ENCODE results near the gene G6PC2.

GRCh38 chr2:168916331-168916675 is 15.2 kb downstream of the G6PC2 start:
- TF ChIP-seq CTCF (conservative IDR thresholded peaks at IDR 0.05; ENCODE audit: low read length) (no peak), EZH2phosphoT487 (IDR thresholded peaks at IDR 0.05; ENCODE audit: borderline replicate concordance, low read depth, low read length) (no peak)
